Activated CD4-positive, alpha-beta T cell treated with anti-CD3 and anti-CD28 coated beads, Interleukin-2, amount 10 ng/mL, durations not matched to agents 24 days and 14 days (primary cell): ENCODE measurements around the gene RGN. TPM values are rescaled to one million over a fixed set of nuclear protein-coding genes. Genes with fewer than 3 reads are reported as not detected.

Experiments
- total RNA-seq: library from RNA; stranded (reverse); gene quantifications from 2 replicates; pipeline ENCODE4 v1.2.3, GENCODE V29; 2022

RGN gene
- total RNA-seq, 1 donor from 2014 or later: not detected

Other genes with a start within 250 kb of the RGN start
- gene RP2, start 241.4 kb upstream of the RGN start, total RNA-seq: 6.3 and 7.6 TPM in 2 replicates
- gene JADE3, start 166.0 kb upstream of the RGN start, total RNA-seq: 1.5 and 1.6 TPM in 2 replicates
- 86.8 and 89.5 TPM in 2 replicates for gene NDUFB11, start 66.3 kb downstream of the RGN start, total RNA-seq
- 64.3 and 64.6 TPM in 2 replicates for gene RBM10, start 66.8 kb downstream of the RGN start, total RNA-seq
- 233 and 246 TPM in 2 replicates for gene UBA1, start 115.4 kb downstream of the RGN start, total RNA-seq
- 66.3 and 70.2 TPM in 2 replicates for gene CDK16, start 140.2 kb downstream of the RGN start, total RNA-seq
- 25.9 and 27.3 TPM in 2 replicates for gene USP11, start 154.6 kb downstream of the RGN start, total RNA-seq